ENCODE data around the gene TMEM125. TPM values are rescaled to one million over a fixed set of nuclear protein-coding genes. Genes with fewer than 3 reads are reported as not detected.

Gene TMEM125
- total RNA-seq, 1 experiment from 2014 or later: 21.5 TPM

DNA sequence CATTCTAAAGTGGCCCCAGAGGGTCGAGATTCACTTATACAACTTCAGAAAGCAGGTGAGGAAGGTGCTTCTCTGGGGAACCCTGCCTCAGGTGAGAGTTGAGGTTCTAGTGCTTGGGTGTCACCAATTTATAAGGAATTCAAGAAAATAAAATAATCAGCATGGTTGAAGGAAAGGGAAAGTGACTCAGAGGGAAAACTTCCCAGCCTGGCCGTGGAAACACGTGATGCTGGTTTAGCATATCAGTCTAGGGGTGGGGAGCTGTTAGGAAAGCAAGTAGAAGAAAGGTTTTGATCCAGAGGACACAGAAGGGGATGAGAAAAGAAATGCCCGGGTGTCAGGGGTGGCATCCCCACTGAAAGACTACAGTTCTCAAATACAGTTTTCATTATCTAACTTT, 37.7 kb upstream of the TMEM125 start:
- Mint-ChIP-seq H3K9me3 (no peaks in the 10 kb centered on the region), H3K4me1 (peaks cover 20% of the 10 kb centered on the region), H3K27me3 (ENCODE audit: low read depth) (no peaks in the 10 kb centered on the region; the same call in 1 of the 2 replicates), H3K27ac (no peak overlapping the region), H3K4me3 (no peak overlapping the region), H3K36me3 (no peaks in the 10 kb centered on the region)
- ChIA-PET CTCF (interaction anchor here (7.4 kb wide), 1 partner anchor 182 kb away, joined by 100 read pairs; no protein-coding TSS in a partner anchor), POLR2A (no interaction called here)
- ATAC-seq: no peak
- TF ChIP-seq CREM (CRISPR knock-in tag; IDR thresholded peaks at IDR 0.05): no peak
- TF ChIP-seq, protein P1, sequence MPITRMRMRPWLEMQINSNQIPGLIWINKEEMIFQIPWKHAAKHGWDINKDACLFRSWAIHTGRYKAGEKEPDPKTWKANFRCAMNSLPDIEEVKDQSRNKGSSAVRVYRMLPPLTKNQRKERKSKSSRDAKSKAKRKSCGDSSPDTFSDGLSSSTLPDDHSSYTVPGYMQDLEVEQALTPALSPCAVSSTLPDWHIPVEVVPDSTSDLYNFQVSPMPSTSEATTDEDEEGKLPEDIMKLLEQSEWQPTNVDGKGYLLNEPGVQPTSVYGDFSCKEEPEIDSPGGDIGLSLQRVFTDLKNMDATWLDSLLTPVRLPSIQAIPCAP (CRISPR knock-in tag; IDR thresholded peaks at IDR 0.05): no peak
- TF ChIP-seq KAT7 (CRISPR knock-in tag; IDR thresholded peaks at IDR 0.05; ENCODE audit: borderline replicate concordance): no peak
- TF ChIP-seq, protein P2, sequence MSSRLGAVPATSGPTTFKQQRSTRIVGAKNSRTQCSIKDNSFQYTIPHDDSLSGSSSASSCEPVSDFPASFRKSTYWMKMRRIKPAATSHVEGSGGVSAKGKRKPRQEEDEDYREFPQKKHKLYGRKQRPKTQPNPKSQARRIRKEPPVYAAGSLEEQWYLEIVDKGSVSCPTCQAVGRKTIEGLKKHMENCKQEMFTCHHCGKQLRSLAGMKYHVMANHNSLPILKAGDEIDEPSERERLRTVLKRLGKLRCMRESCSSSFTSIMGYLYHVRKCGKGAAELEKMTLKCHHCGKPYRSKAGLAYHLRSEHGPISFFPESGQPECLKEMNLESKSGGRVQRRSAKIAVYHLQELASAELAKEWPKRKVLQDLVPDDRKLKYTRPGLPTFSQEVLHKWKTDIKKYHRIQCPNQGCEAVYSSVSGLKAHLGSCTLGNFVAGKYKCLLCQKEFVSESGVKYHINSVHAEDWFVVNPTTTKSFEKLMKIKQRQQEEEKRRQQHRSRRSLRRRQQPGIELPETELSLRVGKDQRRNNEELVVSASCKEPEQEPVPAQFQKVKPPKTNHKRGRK (CRISPR knock-in tag; IDR thresholded peaks at IDR 0.05; ENCODE audit: borderline replicate concordance): no peak
- no peak for TF ChIP-seq MLX (CRISPR knock-in tag; IDR thresholded peaks at IDR 0.05)
- TF ChIP-seq E2F4 (CRISPR knock-in tag; IDR thresholded peaks at IDR 0.05; ENCODE audit: borderline replicate concordance, low read depth): no peak
- TF ChIP-seq GABPB1 (CRISPR knock-in tag; IDR thresholded peaks at IDR 0.05): no peak
- TF ChIP-seq FOXK1 (CRISPR knock-in tag; IDR thresholded peaks at IDR 0.05): no peak
- TF ChIP-seq, protein P3, sequence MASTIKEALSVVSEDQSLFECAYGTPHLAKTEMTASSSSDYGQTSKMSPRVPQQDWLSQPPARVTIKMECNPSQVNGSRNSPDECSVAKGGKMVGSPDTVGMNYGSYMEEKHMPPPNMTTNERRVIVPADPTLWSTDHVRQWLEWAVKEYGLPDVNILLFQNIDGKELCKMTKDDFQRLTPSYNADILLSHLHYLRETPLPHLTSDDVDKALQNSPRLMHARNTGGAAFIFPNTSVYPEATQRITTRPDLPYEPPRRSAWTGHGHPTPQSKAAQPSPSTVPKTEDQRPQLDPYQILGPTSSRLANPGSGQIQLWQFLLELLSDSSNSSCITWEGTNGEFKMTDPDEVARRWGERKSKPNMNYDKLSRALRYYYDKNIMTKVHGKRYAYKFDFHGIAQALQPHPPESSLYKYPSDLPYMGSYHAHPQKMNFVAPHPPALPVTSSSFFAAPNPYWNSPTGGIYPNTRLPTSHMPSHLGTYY (CRISPR knock-in tag; IDR thresholded peaks at IDR 0.05): no peak
- no peak for TF ChIP-seq ELF4 (CRISPR knock-in tag; IDR thresholded peaks at IDR 0.05; ENCODE audit: low read depth)
- no peak for TF ChIP-seq ZNF138 (CRISPR knock-in tag; conservative IDR thresholded peaks at IDR 0.05)
- no peak for TF ChIP-seq ZNF219 (CRISPR knock-in tag; IDR thresholded peaks at IDR 0.05; ENCODE audit: borderline replicate concordance)
- no peak for DNase-seq (ENCODE audit: low spot score)

DNA sequence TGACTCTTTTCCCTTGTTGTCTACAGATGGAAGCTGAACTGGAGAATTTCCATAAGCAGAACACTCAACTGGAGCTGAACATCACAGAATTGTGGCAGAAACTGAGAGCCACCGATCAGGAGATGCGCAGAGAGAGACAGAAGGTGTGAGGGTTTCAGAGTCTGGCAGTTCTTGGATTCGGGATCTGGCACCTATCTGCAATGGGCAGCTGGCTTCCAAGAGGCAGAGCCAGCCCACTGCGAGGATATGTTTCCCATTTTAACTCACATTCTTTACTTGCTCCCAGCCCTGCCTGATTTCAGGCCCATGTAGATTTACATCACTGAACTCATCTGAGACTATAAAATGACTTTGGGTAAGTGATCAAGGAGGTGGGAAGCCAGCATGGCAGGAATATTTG, 37.3 kb upstream of the TMEM125 start:
- ATAC-seq (no peak), DNase-seq (ENCODE audit: low spot score) (no peak)
- H3K9me3 Mint-ChIP-seq: no peaks in the 10 kb centered on the region
- H3K4me3 Mint-ChIP-seq: no peak overlapping the region
- POLR2A ChIA-PET: no interaction called here
- CTCF ChIA-PET: interaction anchor here (7.4 kb wide), 1 partner anchor 182 kb away, joined by 100 read pairs; no protein-coding TSS in a partner anchor
- no peak overlapping the region for H3K27ac Mint-ChIP-seq
- no peaks in the 10 kb centered on the region; the same call in 1 of the 2 replicates for H3K27me3 Mint-ChIP-seq (ENCODE audit: low read depth)
- peaks cover 16% of the 10 kb centered on the region for H3K4me1 Mint-ChIP-seq
- H3K36me3 Mint-ChIP-seq: no peaks in the 10 kb centered on the region
- TF ChIP-seq GABPB1 (CRISPR knock-in tag; IDR thresholded peaks at IDR 0.05) (no peak), USF2 (CRISPR knock-in tag; IDR thresholded peaks at IDR 0.05) (no peak), SP1 (CRISPR knock-in tag; conservative IDR thresholded peaks at IDR 0.05) (no peak), FOXP4 (CRISPR knock-in tag; IDR thresholded peaks at IDR 0.05) (no peak), MXD4 (CRISPR knock-in tag; IDR thresholded peaks at IDR 0.05; ENCODE audit: borderline replicate concordance) (no peak), ZNF263 (CRISPR knock-in tag; IDR thresholded peaks at IDR 0.05; ENCODE audit: low read depth) (no peak), ARID4B (CRISPR knock-in tag; IDR thresholded peaks at IDR 0.05; ENCODE audit: borderline replicate concordance) (no peak), TP53 (CRISPR knock-in tag; IDR thresholded peaks at IDR 0.05) (no peak)
- TF ChIP-seq, protein P4, sequence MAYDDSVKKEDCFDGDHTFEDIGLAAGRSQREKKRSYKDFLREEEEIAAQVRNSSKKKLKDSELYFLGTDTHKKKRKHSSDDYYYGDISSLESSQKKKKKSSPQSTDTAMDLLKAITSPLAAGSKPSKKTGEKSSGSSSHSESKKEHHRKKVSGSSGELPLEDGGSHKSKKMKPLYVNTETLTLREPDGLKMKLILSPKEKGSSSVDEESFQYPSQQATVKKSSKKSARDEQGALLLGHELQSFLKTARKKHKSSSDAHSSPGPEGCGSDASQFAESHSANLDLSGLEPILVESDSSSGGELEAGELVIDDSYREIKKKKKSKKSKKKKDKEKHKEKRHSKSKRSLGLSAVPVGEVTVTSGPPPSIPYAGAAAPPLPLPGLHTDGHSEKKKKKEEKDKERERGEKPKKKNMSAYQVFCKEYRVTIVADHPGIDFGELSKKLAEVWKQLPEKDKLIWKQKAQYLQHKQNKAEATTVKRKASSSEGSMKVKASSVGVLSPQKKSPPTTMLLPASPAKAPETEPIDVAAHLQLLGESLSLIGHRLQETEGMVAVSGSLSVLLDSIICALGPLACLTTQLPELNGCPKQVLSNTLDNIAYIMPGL (CRISPR knock-in tag; IDR thresholded peaks at IDR 0.05): no peak

Measured in WTC11 (cell line).